ENCODE measurements around the gene IGSF1.
"Not testable (repeated sequence)": the region's sequence is repeated elsewhere in the genome, so short reads cannot be mapped to it uniquely, and the experiment has no call there.

IGSF1 gene

DNA sequence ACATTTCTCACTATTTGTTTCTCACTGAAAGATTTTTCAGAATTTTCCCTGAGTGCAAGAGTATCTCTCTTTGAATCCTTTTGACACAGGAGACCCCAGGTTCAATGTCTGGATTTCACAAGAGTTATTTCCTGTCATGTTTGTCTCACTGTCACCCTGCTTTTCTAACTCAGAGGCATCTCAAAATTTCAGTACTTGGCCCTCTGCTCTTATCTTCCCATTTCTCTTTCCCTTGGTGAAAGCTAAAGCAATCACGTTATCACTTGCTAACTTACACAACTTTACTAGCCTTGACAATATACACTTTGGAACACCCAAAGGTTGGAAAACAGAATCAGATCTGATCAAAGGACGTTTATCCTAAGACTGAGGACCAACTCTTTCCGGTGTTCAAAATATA is 17.3 kb downstream of the IGSF1 start:
- DNase-seq (ENCODE audit: extremely low spot score, insufficient read length, low read depth): no peak

DNA sequence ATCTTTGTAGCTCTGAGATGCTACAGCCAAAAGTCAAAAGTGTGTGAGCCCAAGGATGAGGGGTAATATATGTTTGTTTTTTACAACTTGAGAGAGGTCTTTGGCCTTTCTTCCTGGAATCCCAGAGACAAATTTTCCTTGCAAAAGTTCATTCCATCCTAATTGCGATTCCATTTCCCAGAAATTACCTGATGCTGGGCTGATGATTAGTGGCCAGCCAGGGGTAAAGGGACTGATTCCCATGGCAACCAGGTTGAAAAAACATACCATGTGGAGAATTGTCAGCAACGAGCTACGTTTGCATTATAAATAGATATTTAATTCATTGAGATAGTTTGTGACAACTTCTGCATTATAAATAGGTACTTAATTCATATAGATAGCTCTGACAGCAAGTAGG is 17.8 kb downstream of the IGSF1 start:
- FAIRE-seq (no peak), DNase-seq (ENCODE audit: extremely low spot score, insufficient read length, low read depth) (no peak)

More for the DNA sequence above, 17.3 kb downstream of the IGSF1 start:
- no peak for FAIRE-seq

DNA sequence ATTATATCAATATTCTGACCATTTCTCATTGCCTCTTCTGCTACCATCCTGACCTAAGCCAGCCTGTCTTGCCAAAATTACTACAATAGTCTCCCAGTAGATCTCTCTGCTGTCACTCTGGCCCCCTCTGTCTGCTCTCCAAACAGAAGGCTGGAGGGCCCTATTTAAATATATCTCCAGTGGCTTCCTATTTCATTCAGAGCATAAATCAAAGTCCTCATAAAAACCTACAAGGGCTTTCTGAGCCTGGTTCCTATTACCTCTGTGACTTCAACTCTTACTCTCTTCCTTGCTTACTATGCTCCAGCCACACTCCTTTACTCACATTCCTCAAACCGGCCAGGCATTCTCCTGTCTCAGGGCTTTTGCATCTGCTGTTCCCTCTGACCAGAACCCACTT is 19.0 kb downstream of the IGSF1 start:
- FAIRE-seq: no peak
- DNase-seq (ENCODE audit: extremely low spot score, insufficient read length, low read depth): no peak

DNA sequence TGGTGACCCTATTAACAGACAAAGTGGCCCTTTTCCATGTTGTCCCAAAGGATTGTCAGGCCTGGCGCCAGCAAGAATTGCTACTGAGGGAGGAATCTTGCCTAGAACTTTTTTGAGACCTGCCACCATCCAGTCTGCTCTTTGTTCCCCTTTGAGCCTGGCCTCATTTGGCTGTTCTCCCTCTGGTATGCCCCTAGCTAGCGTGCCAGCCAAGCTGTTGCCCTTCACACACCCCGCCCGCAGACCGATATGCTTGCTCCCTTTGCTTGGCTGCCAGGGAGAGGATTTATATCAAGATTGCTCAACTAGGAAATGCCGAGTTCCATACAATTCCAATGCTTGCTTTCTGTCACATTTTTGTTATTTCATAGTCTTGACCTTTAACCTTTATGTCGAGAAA is 24.4 kb downstream of the IGSF1 start:
- FAIRE-seq (no peak), DNase-seq (ENCODE audit: extremely low spot score, insufficient read length, low read depth) (no peak)

DNA sequence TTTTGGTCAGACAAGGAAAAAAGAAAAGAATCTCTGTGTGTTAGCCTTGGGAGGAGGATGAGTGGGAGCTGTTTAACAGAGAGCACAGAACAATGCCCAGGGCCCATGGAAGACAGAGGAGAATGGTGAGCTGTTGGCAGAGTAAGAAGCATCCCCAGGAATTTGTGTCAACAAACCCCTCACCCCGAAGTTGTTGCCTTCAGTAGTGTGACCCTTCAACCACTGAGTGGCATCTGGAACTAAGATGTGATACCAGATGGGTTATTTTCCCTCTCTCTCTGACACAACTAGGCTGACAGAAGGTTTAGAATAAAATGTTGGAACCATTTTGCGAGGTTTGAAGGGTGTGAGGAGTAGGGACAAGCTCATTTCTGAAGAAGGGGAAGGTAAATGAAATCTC is 25.1 kb downstream of the IGSF1 start:
- DNase-seq (ENCODE audit: extremely low spot score, insufficient read length, low read depth) (no peak), FAIRE-seq (no peak)

DNA sequence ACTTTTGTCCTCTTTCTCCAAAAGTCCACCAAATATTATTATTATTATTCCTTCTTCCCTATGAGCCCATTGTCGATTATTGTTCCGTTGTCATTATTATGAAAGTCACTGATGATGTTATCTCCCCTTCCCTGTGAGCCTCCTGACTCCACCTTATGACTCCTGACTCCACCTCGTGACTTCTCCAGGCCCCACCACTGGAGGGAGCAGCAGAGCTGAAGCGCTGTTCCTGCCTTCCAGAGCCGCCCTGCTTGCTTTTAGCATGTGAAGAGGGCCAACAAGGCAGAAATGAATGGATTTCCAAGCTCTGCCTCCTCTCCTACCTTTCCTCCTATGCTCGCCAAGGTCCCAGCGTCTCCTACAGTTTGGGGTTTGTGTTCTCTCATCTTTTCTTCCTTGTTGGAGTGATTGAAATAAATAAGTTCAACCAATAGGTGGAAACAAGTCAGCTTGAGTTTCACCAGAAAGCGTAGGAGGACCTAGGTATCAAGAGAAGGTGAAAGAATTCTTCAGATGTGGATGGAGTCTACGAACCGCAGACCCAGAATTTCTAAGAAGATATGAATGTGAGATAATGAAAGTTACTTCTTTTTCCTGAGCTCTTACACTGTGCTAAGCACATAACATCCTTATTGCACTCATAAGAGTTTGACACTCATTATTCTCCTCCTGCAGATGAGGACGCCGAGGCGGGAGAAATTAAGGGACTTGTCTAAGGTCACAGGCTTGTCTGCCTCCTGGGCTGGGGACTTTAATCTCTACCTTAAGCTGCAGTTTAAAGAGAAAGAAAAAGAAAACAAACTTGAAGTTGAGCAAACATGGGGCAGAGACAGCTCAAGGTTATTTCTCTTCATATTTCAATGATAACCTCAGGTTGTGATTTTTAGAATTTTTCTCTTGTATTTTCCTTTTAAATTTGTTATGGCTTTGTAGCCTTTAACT is 26.1 kb downstream of the IGSF1 start:
- no peak for FAIRE-seq
- no peak for DNase-seq (ENCODE audit: extremely low spot score, insufficient read length, low read depth)

DNA sequence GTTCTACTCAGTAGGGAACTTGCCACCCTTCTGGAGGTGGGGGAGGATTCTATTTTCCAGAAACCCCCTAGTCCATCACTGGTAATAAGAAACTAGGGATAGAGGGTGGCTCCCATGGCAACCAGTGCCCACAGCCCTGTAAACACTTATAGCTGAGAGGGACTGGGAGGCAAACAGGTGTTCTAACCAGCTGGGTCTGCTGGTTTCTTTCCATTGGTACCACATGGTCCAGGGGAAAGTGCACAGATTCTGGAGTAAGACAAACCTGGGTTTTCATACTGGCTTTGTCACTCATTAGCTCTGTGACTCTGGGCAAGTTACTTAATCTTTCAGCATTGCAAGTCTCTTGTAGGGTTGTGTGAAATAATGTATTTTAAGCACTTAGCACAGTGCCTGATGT is 26.9 kb downstream of the IGSF1 start:
- no peak for DNase-seq (ENCODE audit: extremely low spot score, insufficient read length, low read depth)

DNA sequence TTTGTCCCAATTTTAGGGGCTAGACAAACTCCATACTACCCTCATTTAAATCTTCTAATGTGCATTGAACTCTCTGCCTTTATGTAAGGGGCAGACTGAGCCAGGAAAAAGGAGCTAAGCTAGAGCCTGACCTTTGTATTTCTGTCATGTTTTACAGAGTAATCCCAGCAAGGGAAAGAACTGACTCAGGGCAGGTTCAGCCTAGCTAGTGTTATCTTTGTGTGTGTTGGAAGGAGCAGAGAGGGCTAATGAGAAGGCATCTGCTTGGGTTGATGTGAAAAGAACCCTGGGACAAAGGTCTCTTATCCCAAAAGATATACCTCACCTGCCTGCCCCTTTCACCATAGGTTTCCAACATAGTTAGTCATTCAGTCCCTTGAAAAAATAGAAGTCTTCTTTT is 31.7 kb downstream of the IGSF1 start:
- no peak for DNase-seq (ENCODE audit: extremely low spot score, insufficient read length, low read depth)
- FAIRE-seq: no peak

More for the DNA sequence above, 26.9 kb downstream of the IGSF1 start:
- no peak for FAIRE-seq

DNA sequence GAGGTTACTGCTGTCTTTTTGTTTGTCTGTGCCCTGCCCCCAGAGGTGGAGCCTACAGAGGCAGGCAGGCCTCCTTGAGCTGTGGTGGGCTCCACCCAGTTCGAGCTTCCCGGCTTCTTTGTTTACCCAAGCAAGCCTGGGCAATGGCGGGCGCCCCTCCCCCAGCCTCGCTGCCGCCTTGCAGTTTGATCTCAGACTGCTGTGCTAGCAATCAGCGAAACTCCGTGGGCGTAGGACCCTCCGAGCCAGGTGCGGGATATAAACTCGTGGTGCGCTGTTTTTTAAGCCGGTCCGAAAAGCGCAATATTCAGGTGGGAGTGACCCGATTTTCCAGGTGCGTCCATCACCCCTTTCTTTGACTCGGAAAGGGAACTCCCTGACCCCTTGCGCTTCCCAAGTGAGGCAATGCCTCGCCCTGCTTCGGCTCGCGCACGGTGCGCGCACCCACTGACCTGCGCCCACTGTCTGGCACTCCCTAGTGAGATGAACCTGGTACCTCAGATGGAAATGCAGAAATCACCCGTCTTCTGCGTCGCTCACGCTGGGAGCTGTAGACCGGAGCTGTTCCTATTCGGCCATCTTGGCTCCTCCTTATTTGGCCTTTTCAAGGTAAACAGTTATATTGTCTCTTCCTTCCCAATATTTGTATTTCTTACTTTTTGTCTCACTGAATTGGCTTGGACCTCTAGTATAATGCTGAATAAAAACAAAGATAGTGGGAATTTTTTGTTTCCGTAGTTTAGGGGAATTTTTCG is 37.9 kb downstream of the IGSF1 start:
- not testable (repeated sequence) for FAIRE-seq; DNase-seq (ENCODE audit: extremely low spot score, insufficient read length, low read depth)

DNA sequence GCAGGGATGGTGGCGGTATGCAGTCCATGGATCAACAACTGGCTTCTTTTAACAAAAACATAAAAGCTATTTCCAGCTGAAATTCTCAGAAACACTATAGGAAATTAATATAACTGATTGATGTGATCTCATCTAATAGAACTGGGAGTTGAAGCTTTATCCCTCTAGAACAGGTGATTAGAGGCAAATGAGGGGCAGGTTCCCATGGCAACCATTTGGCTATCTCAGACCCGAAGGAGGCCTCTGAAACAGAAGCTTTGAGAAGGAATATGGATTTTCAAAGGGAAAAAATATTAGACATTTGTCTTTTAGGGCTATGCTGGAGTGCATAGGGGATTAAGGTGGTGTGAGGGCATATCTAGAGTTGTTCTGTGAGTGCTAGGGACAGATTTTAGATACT is 50.0 kb downstream of the IGSF1 start:
- FAIRE-seq: no peak
- DNase-seq (ENCODE audit: extremely low spot score, insufficient read length, low read depth): no peak

DNA sequence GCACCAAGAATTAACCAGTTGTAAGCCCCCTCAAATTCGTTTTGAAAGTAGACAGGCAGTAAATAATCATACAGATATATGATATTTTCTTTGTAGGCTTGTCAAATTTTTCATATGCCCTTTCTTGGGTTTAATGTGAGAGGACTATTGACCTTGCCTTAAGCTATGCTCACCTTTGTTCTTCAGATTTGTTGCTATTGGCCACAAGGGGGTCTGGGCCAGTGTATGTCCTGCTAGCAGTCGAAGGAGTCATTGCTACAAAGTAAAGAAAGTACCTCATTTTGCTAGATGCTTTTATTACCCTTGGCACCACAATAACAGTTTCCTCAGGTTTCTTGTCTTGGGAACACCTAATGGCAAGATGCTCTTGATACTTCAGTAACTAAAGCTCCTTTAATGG is 51.7 kb downstream of the IGSF1 start:
- DNase-seq (ENCODE audit: extremely low spot score, insufficient read length, low read depth) (no peak), FAIRE-seq (no peak)

DNA sequence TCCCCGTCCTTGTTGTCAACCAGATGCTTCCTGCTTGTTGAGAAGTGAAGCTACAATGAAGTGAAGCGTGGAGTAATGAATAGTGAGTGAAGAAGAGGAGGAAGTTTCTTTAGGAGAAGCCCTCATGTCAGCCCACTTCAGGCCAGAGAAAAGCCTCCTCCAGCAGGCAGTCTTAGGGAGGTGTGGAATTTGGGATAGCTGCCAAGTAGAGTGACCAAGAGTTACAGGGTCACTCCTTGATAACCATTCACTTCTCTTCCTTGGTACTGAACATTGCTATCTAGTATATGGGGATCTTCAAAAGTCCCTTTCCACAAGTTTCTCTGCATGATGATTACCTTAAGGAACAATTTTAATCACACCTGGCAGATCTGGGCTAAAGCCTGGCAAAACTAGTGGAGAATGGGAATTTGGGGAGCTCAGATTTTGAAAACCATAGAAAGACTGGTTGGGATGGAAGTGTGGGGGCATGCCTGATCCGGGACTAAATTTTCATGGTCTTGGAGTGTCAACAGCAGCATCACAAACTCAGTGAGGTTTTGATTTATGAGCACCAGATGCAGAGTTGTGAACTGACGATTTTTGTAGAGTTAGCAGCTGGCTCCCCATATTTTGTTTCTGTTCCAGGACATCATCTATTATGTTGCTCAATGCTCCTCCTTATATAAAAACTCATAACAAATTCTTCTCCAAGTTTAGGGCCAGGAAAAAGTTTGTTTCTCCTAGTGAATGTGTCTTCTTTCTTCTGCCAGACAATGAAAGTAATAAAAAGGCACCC is 53.1 kb downstream of the IGSF1 start:
- no peak for FAIRE-seq
- DNase-seq (ENCODE audit: extremely low spot score, insufficient read length, low read depth): no peak

DNA sequence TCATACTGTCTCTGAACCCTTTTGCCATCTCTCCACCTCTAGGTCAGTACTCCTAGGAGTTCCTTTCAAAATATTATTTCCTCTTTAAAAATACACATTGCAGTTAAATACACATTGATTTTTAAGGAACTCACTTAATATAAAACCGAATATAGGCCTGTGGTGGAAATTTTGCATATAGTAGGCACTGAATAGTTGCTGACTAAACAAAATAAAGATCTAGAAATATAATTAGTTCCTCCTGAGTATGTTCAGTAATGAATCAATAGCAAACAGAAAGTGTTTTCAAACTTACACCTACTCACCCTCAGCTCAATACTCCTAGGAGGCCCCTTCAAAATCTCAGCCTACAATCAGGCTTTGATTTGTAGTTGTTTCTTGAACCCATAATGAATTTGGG is 61.5 kb downstream of the IGSF1 start:
- no peak for FAIRE-seq
- no peak for DNase-seq (ENCODE audit: extremely low spot score, insufficient read length, low read depth)

DNA sequence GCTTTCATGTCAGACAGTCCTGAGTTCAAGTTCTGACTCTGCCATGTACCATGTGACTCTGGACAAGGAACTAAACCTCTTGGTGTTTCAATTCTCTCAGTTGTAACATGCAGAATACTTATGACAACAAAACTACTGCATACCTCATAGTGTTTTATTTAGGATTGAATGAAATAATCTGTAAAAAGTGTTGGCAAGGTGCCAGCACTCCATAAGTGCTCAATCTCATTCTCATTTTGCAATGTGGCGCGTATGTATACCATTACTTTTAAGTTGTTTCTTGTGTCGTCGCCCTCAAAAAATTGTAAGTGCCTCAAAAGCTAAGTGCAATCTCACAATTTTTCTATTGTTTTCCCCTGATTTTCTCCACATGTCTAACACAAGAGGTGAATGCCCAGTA is 62.5 kb downstream of the IGSF1 start:
- DNase-seq (ENCODE audit: extremely low spot score, insufficient read length, low read depth) (no peak), FAIRE-seq (no peak)

DNA sequence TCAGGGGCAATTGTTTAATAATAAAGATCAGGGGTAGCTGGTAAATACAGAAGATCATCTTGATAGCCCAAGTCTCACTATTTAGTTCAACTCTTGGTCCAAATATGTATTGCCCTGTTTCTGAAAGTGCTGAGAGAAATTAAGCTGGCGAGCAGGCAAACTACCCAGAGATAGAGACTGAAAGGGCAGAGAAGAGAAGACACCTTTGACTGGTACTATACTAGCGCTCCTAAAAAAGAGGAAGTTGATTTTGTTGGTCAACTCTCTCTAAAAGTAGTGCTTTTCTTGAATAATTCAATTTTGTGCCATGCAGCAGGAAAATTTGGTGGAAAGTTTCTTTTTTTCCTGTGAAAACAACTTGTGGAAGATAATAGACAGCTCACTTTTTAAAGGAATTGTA is 64.0 kb downstream of the IGSF1 start:
- DNase-seq (ENCODE audit: extremely low spot score, insufficient read length, low read depth): no peak
- FAIRE-seq: no peak
